AG09319 (cell line): ENCODE results near the gene PCSK6.

Source experiments
- DNase-seq: peaks from one replicate; pipeline ENCODE4 v3.0.0-alpha.2; 2010; ENCODE audit warnings: low read depth; ENCODE audit errors: extremely low read depth
- CTCF ChIP-seq: IDR thresholded peaks from 2 replicates; pipeline ENCODE4 v1.5.1; 2011; ENCODE audit warnings: low read depth, mild to moderate bottlenecking, inconsistent platforms, low read length, moderate library complexity

PCSK6 gene

GRCh38 chr15:101286471-101287114, 202.9 kb downstream of the PCSK6 start:
- no peak for TF ChIP-seq CTCF
- no peak for DNase-seq

GRCh38 chr15:101283931-101284330, 205.6 kb downstream of the PCSK6 start:
- no peak for DNase-seq

GRCh38 chr15:101280007-101280406, 209.5 kb downstream of the PCSK6 start:
- DNase-seq, result no peak
- TF ChIP-seq CTCF, result no peak

More at GRCh38 chr15:101283931-101284330, 205.6 kb downstream of the PCSK6 start:
- no peak for TF ChIP-seq CTCF

- no peak for TF ChIP-seq CTCF
- DNase-seq, result no peak
Observed at GRCh38 chr15:101277943-101278564, 211.5 kb downstream of the PCSK6 start.

GRCh38 chr15:101277038-101277822, 212.3 kb downstream of the PCSK6 start, which contains the start of gene SELENOS:
TSS of gene SELENOS (minus strand) at chr15:101277485. CDS start at chr15:101277417, 68 bp downstream.
- peak; percentile 75 for DNase-seq
- TF ChIP-seq CTCF, result no peak

GRCh38 chr15:101276501-101277037, 212.9 kb downstream of the PCSK6 start:
- no peak for DNase-seq
- TF ChIP-seq CTCF, result peak; percentile 32
